ENCODE measurements around the gene TOGARAM1. TPM values are rescaled to one million over a fixed set of nuclear protein-coding genes. Genes with fewer than 3 reads are reported as not detected.

TOGARAM1 gene
- total RNA-seq, 1 experiment from 2014 or later = 13.2 TPM

GRCh38 chr14:45082420-45082819 is 120.4 kb downstream of the TOGARAM1 start:
- no peak for DNase-seq (ENCODE audit: extremely low read depth, low read depth)

GRCh38 chr14:45083617-45083975 is 121.6 kb downstream of the TOGARAM1 start:
- no peak for DNase-seq (ENCODE audit: extremely low read depth, low read depth)

GRCh38 chr14:45083976-45084722 is 122.2 kb downstream of the TOGARAM1 start, which contains the start of gene PRPF39:
PRPF39 (plus strand) TSS chr14:45084116; CDS start chr14:45095240, 11,124 bp downstream.
- DNase-seq (ENCODE audit: extremely low read depth, low read depth) = peak; percentile 93

- no peak for DNase-seq (ENCODE audit: extremely low read depth, low read depth)
These were observed 123.0 kb downstream of the TOGARAM1 start for GRCh38 chr14:45084946-45085346.

- DNase-seq (ENCODE audit: extremely low read depth, low read depth) = peak; percentile 74
These were observed 127.8 kb downstream of the TOGARAM1 start for GRCh38 chr14:45089813-45090212.

- no peak for DNase-seq (ENCODE audit: extremely low read depth, low read depth)
These were observed 129.7 kb downstream of the TOGARAM1 start for GRCh38 chr14:45091710-45092109.

GRCh38 chr14:45094275-45094674 is 132.3 kb downstream of the TOGARAM1 start:
- DNase-seq (ENCODE audit: extremely low read depth, low read depth) = no peak

- no peak for DNase-seq (ENCODE audit: extremely low read depth, low read depth)
These were observed 133.2 kb downstream of the TOGARAM1 start for GRCh38 chr14:45095143-45095542.

GRCh38 chr14:45096218-45096617 is 134.2 kb downstream of the TOGARAM1 start:
- no peak for DNase-seq (ENCODE audit: extremely low read depth, low read depth)

GRCh38 chr14:45103806-45104205 is 141.8 kb downstream of the TOGARAM1 start:
- DNase-seq (ENCODE audit: extremely low read depth, low read depth) = no peak

- DNase-seq (ENCODE audit: extremely low read depth, low read depth) = no peak
These were observed 142.6 kb downstream of the TOGARAM1 start for GRCh38 chr14:45104561-45104960.

GRCh38 chr14:45112896-45113781 is 151.1 kb downstream of the TOGARAM1 start:
- DNase-seq (ENCODE audit: extremely low read depth, low read depth) = no peak

- DNase-seq (ENCODE audit: extremely low read depth, low read depth) = no peak
These were observed 152.3 kb downstream of the TOGARAM1 start for GRCh38 chr14:45114327-45114726.

GRCh38 chr14:45118594-45118993 is 156.6 kb downstream of the TOGARAM1 start:
- DNase-seq (ENCODE audit: extremely low read depth, low read depth) = no peak

- no peak for DNase-seq (ENCODE audit: extremely low read depth, low read depth)
These were observed 158.1 kb downstream of the TOGARAM1 start for GRCh38 chr14:45120096-45120495.

- no peak for DNase-seq (ENCODE audit: extremely low read depth, low read depth)
These were observed 161.3 kb downstream of the TOGARAM1 start for GRCh38 chr14:45123271-45123670.

Small RNA genes lying within 50 kb of the gene (small RNA-seq; reads per million reads assigned to genes)
- gene RF00151 (0.06 reads per million in 2 experiments), gene SNORD127 (199 to 2,152 reads per million in 2 experiments)

Other genes with a start within 250 kb of the TOGARAM1 start
- 10.4 and 12.2 TPM in 2 replicates for gene KLHL28, start 243 bp upstream of the TOGARAM1 start, total RNA-seq (2014; rRNA removed; shearing (Covaris generic))
- gene PRPF39, start 121.9 kb downstream of the TOGARAM1 start, total RNA-seq (2014; rRNA removed; shearing (Covaris generic)) = 21.5 and 27.1 TPM in 2 replicates
- gene FKBP3, start 172.3 kb downstream of the TOGARAM1 start, total RNA-seq (2014; rRNA removed; shearing (Covaris generic)) = 116 and 131 TPM in 2 replicates
- 7.2 TPM in 2 replicates for gene FANCM, start 173.7 kb downstream of the TOGARAM1 start, total RNA-seq (2014; rRNA removed; shearing (Covaris generic))